GM12891 (cell line): ENCODE measurements around the gene LILRB2.
A peak's percentile ranks its signal among the peaks of the same experiment; 100 is the strongest.
"Not testable (repeated sequence)": the region's sequence is repeated elsewhere in the genome, so short reads cannot be mapped to it uniquely, and the experiment has no call there.

Source experiments
- DNase-seq: peaks from one replicate; pipeline ENCODE4 v3.0.0; 2011; ENCODE audit warnings: low spot score; ENCODE audit not compliant: insufficient read length
- FAIRE-seq: peaks from 2 replicates; lab custom pipeline; 2011; peaks lifted over from hg19 to GRCh38; lab: Jason Lieb, UNC
- PAX5 ChIP-seq: IDR thresholded peaks from 2 replicates; pipeline ENCODE4 v1.6.1; 2011; ENCODE audit warnings: low read length, moderate library complexity, mild to moderate bottlenecking; ENCODE audit not compliant: insufficient read depth, severe bottlenecking
- POLR2A ChIP-seq: IDR thresholded peaks from 2 replicates; pipeline ENCODE4 v1.6.1; 2011; ENCODE audit warnings: low read depth, low read length, control low read depth
- POLR2AphosphoS5 ChIP-seq: IDR thresholded peaks from 2 replicates; pipeline ENCODE4 v1.6.1; 2011; ENCODE audit warnings: low read depth, low read length, control low read depth
- POU2F2 ChIP-seq: IDR thresholded peaks from 2 replicates; pipeline ENCODE4 v1.6.1; 2011; ENCODE audit warnings: low read depth, mild to moderate bottlenecking, control low read depth, low read length, moderate library complexity
- SPI1 ChIP-seq: IDR thresholded peaks from 2 replicates; pipeline ENCODE4 v1.6.1; 2011; ENCODE audit warnings: low read depth, low read length, control low read depth
- TAF1 ChIP-seq: IDR thresholded peaks from 2 replicates; pipeline ENCODE4 v1.6.1; 2011; ENCODE audit warnings: low read depth, low read length, control low read depth

Gene LILRB2

DNA sequence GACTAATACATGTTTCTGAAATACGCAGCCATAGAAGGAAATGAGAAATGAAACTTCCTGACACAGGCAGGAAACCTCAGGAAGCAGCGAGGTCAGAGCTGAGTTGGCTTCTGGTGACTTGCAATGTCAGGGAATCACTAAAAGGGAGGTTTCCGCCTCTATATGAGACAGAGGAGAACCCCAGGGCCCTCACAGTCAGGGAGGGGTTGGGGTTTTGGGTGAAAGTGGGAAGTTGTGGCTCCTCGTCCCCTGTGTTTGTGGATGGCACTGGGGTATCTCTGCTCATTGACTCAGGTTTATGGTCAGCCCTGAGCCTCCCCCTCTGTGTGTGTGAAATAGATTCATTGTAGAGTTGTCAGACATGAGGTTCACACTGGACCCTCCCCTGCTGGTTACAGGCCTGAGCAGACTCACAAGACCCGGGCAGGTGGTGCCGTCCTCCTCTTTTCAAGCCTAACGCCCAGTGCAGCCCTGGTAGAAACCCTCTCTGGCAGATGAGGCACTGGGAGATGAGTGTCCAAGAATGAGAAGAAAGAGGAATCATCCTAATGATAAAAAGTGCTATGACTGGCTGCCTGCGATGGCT lies 32.8 kb downstream of the LILRB2 start:
- FAIRE-seq (no peak), DNase-seq (no peak)

DNA sequence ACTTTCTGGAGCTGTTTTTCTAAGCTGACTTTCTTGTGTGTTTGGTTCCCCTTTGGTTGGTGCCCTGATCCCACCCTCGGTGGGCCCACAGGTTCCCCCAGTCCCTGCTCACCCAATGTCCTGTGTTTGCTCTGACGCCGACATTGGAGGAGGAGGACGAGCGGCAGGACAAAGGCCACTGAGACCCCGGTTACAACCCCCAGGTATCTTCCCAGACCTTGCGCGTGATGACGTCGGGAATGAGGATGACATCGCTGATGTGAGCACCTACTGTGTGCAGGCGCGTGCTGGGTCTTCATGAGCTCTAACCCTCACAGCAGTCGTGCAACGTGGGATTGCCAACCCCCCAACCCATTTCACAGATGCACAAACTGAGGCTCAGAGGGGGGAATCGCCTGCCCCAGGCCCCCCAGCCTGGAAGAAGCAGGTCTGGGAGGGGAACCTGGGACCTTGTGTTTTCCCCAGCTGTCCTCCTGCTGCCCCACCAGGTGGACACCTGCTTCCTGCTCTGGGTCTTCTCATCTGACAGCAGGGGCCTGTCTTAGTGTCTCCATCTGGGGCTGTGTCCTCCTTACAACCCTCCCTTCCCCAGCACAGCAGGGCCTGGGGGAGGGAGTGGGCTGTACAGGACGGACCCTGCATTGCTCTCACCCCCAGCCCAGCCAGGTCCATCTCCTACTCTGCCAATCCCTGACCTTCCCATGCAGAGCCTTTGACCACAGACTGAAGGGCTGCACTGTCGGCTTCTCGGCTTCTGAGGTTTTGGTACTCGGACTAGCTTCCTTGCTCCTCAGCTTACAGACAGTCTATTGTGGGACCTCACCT lies 33.6 kb downstream of the LILRB2 start:
- DNase-seq (no peak), FAIRE-seq (no peak)
- TF ChIP-seq POU2F2 (no peak), PAX5 (no peak), POLR2A (no peak), SPI1 (no peak), POLR2AphosphoS5 (no peak), TAF1 (no peak)

More for the DNA sequence above, 32.8 kb downstream of the LILRB2 start:
- peak; percentile 47 for TF ChIP-seq SPI1
- no peak for TF ChIP-seq PAX5

DNA sequence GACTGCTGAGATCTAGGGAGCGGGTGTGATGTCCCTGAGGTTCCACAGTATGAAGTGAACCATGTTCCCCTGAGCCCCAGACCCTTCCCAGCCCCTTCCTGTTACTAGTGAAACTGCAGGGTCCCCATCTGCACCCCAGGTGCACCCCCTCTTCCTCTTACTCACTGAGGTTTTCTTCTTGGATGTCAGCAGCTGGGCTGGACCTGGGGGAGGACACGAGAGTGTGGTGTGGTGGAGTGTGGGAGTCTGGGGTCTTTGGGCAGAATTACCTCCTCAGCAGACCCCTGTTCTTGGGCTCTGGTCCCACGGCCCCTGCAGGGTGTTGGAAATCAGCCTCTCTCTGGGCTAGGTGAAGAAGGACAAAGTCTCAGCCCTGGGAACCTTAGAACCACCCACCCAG lies 35.0 kb downstream of the LILRB2 start:
- no peak for FAIRE-seq
- DNase-seq, result no peak
- no peak for TF ChIP-seq POLR2AphosphoS5
- no peak for TF ChIP-seq SPI1
- TF ChIP-seq POLR2A, result no peak
- TF ChIP-seq POU2F2, result no peak
- no peak for TF ChIP-seq PAX5
- no peak for TF ChIP-seq TAF1

DNA sequence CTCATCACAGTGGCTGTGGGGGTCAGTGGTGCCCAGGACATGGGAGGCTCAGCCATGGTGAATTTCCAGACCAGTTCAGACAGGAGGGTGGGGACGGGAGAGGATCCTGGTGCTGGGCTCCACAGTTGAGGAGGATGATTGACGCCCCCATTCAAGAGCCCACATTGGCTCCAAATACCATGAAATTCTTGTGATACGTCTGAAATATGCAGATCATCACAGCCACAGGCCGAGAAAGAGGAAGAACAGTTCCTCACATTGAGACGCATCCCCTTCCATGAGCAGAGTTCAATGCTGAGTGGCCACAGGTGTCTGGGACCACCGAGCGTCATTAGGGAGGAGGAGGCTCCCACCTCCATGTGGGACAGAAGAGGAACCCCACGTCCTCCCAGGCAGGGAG lies 37.1 kb downstream of the LILRB2 start:
- FAIRE-seq, DNase-seq: not testable (repeated sequence)

DNA sequence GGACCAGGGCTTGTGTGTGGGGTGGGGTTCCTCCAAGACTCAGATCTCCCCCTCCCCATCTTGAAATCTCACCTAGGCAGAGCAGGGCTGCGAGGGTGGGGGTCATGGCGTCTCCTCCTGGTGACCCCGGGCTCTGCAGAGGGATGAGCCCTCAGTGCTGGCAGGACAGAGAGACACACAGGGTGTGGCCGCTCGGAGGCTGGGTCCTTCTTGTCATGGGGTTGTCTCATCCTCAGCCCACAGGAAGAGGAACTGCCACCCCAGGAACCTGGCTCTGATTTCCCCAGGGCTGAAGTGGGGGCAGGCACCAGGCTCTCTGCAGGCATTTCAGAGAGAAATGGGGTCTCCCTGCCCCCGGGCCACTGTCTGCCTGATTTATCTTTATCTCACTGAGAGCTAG lies 38.3 kb downstream of the LILRB2 start, which contains the start of gene LILRA6:
LILRA6 (minus strand) TSS at position 145 of the 400 bp plus-strand sequence.
- not testable (repeated sequence) for DNase-seq, FAIRE-seq

DNA sequence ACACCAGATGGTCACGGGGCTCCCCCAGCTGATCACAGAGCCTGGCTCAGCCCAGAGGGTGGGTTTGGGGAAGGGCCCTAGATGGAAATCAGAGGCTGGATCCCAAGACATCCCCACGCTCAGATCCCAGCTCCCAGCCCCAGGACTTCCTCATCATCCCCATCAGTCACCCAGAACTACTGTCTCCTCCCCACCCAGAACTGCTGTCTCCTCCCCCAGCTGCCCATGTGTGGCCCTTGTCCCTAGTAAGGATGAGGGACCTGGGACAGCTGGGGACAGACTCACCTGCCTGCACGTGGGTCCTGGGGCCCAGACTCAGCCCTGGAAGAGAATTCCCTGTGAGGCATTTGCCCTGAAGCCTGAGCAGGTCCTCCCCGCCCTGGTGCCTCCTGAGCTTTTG lies 38.7 kb downstream of the LILRB2 start:
- DNase-seq, FAIRE-seq: not testable (repeated sequence)

DNA sequence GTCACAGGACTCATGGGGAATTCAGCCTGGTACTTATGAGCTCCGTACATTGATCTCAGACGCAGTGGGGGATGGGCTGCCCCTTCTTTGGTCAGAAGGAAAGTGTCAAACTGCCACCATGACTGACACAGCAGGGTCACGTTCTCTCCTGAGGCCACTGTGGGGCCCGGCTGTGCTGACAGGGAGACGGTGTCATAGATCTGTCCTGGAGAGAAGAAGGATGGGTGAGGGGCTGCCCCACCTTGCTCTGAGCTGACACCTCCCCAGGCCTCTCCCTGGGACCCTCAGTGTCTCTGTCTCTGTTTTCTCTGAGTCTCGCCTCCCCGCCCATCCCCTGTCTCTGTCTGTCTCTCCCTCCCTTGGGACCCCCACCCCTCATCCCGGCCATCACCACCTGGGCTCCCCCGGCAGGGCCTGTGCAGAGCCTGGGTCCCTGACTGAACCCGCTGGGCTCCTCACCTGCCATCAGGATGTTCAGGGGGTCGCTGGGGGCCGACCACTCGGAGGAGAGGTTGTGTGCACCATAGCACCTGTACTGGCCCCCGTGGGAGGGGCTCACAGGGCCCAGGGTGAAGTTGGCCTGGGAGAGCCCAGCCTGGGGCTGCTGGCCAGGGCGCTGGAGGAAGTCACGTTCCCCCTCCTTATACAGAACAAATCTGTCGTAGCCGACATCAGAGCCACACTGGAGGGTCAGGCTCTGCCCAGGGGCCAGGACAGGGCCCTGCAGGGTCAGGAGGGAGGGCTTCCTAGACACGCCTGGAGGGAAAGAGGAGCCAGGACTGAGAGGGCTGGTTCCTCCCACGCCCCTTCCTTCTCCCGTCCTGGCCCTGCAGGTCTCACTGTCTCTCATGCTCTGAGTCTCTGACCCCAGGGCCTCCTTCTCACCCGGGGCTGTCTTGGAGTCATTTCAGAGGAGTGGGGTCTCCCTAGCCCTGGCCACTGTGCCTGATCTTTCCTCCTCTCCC lies 40.3 kb downstream of the LILRB2 start:
- not testable (repeated sequence) for DNase-seq, FAIRE-seq

DNA sequence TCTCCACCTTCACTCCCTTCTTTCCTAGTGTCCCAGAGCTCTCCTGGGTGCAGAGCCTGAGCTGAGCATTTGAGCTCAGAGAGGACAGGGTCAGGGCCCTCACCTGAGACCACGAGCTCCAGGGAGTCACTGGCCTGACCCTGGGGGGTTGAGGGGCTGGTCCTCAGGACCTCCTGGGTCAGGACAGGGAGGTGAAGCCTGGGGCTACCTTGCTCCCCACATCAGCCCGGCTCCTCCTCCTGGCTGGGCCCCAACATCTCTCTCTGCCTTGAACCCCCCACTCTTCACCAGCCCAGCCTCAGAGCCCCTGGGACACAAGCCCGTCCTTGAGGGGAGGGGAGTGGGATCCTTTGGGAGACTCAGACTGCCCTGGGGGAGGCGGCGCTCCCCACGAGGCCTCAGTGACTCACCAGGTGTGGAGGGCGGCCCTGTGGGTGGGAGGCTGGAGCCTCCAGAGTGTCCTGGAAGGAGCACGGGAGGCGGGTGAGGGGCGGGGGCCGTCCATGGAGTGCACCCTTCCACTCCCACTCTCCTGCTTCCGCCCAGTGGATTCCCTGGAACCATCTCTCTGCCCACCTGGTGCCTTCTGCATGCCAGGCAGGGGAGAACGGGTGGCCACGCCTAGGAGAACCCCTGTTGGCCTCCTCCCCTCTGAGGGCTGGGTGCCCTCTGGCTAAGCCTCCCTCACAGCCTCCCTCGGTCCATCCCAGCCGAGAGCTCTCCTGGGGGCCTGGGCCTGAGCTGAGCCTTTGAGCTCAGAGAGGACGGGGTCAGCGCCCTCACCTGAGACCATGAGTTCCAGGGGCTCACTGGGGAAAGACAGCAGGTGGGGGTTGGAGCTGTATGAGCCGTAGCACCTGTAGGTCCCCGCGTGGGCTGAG lies 41.2 kb downstream of the LILRB2 start:
- not testable (repeated sequence) for DNase-seq

DNA sequence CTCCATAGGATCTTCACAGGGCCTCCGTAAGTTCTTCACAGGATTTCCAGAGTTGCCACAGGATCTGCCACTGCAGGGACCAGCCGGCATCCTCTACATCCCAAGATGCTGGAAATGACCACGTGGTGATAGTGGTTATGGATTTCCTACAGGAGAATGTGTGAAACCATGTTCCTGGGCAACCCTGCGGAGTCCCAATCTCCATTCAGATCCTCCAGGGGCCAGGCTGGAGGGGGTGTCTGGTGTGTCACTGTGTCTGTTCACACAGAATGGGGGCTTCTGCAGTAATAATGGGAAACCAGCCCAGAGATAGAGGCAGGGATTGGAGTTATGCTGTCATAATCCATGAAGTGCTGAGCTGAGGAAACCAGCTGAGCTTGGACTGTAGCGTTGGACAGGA lies 47.0 kb downstream of the LILRB2 start:
- DNase-seq, result no peak
- no peak for TF ChIP-seq PAX5
- TF ChIP-seq POLR2AphosphoS5, result no peak
- no peak for TF ChIP-seq TAF1
- TF ChIP-seq POU2F2, result no peak
- TF ChIP-seq SPI1, result no peak
- no peak for TF ChIP-seq POLR2A
- no peak for FAIRE-seq

More for the DNA sequence above, 41.2 kb downstream of the LILRB2 start:
- FAIRE-seq, result not testable (repeated sequence)

DNA sequence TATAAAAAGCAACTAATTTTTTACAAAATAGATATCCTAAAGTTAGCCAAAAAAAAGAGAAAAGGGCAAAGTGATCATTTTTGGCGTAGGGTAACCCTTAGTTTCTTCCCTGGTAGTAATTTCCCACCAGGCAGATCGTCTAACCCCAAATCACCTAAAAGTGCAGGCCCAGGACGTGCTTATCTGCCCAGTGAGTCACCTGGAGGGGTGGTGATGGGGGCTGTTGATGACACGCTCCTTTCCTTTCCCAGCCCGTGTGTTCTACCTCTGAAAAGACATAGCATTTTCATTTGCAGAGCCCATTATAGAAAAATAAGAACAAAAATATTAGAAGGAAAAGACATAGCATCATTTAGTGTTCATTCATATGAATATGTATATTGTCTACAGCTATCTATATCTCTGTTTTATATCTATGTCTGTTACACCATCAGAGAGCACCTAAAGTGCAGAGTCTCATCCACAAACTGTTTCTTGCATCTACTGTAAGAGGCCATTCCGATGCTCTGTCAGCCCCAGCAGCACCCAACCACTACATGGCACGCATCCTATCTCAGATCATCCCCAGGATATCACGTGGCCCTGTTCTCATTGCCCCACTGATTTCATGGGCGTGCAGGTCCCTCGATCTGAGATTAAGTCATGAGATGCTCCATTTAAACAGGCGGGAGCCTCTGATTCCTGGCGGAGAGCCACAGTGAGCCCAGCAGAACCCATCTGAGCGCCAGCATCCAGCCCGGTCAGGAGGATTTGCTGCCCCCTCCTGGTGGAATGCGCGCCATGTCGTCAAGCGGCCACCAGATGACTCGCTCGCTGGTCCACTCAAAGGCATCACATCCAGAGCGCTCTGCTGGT lies 49.6 kb downstream of the LILRB2 start:
- DNase-seq (peak; percentile 75), FAIRE-seq (peak; percentile 92)
- TF ChIP-seq POU2F2 (no peak), POLR2AphosphoS5 (no peak), SPI1 (no peak), TAF1 (no peak), PAX5 (no peak), POLR2A (no peak)
